T-helper 1 cell treated with Interleukin-12 subunit alpha and Interleukin-12 subunit beta and Interleukin-4 antibody, amounts not matched to agents 30 μg/mL and 1 μg/mL, for 36 hours (primary cell): ENCODE results near the gene TTLL11.
"Not testable (repeated sequence)": the region's sequence is repeated elsewhere in the genome, so short reads cannot be mapped to it uniquely, and the experiment has no call there.

Experiments
- H3K27ac Mint-ChIP-seq: one replicate; pipeline ENCODE4 v1.8.0; 2021; ENCODE audit warnings: mild to moderate bottlenecking, mixed read lengths
- H3K27me3 Mint-ChIP-seq: one replicate; pipeline ENCODE4 v1.8.0; 2021; ENCODE audit warnings: low read depth, mixed read lengths
- H3K36me3 Mint-ChIP-seq: one replicate; pipeline ENCODE4 v1.8.0; 2021; ENCODE audit warnings: low read depth, mixed read lengths
- H3K4me1 Mint-ChIP-seq: one replicate; pipeline ENCODE4 v1.8.0; 2021; ENCODE audit warnings: low read depth, mixed read lengths
- H3K4me3 Mint-ChIP-seq: one replicate; pipeline ENCODE4 v1.8.0; 2021; ENCODE audit warnings: mild to moderate bottlenecking, moderate library complexity, mixed read lengths
- H3K9me3 Mint-ChIP-seq: one replicate; pipeline ENCODE4 v1.8.0; 2021; ENCODE audit warnings: mixed read lengths

The TTLL11 gene

DNA sequence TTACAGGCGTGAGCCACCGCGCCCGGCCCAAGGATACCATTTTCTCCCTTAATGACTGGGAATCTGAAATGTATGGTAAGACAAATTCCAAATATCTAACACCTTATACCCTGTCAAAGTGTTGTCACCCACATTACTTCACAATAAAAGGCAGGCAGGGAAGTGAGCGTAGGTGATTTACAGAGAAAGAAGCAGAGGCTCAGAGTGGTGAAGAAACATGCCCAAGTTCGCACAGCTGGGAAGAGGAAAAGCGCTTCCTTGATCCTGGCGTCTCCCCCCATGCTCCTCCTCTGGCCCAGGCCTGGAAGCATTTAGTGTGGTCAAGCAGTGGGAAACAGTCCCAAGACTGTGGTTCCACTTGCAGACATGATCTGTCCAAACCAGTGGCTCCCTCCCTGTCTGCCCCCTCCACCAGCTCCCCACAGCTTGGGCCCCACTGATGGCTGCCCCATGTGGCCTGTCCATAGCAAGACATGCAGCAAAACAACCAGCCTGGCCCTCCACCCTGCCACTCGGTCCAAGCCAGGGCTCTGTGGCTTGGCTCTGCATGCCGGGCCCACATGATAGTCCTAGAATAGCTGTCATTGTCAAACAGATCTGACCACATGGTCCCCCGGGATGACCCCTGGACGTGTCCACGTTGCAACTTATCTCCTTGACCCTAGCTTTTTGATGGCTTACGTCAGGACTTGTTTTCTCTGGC is 107.2 kb downstream of the TTLL11 start:
- Mint-ChIP-seq H3K4me1 (no peaks in the 10 kb centered on the region), H3K36me3 (no peaks in the 10 kb centered on the region), H3K27ac (no peak overlapping the region)

DNA sequence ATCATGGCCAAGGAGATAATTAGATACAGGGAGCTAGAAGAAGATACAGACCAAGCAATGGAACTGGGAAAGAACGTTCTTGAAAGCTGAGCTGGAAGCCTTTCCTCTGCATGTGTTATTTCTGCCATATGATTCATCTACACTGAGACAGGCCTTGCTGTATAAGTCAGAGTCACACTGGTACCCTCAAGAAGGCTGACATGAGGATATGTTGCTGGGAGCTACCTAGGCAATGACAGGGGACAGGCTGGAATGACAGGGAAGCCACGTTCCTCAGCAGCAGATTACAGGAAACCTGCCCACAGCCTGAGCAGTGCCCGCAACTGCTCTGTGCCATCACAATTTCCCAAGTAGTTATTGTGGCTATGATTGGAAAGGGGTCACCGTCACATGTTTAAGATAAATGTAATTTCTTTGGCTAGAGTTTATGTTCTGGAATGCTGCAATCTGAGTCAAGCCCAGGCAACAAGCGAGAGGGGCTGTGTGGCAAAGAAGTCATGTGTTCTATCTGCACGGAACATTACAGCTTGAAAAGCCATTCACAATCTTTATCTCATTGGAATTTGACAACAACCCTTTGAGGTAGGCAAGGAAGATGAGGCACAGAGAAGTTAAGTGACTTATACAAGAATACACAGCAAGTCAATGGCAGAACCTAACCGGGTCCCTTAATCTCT is 108.2 kb downstream of the TTLL11 start:
- H3K36me3 Mint-ChIP-seq, result no peaks in the 10 kb centered on the region
- H3K4me3 Mint-ChIP-seq, result no peak overlapping the region
- peaks cover 8% of the 10 kb centered on the region for H3K9me3 Mint-ChIP-seq
- no peaks in the 10 kb centered on the region for H3K4me1 Mint-ChIP-seq
- peaks cover 4% of the 10 kb centered on the region for H3K27me3 Mint-ChIP-seq
- H3K27ac Mint-ChIP-seq, result no peak overlapping the region

More for the DNA sequence above, 107.2 kb downstream of the TTLL11 start:
- Mint-ChIP-seq H3K4me3 (no peak overlapping the region), H3K27me3 (peaks cover 3% of the 10 kb centered on the region), H3K9me3 (peaks cover 5% of the 10 kb centered on the region)

DNA sequence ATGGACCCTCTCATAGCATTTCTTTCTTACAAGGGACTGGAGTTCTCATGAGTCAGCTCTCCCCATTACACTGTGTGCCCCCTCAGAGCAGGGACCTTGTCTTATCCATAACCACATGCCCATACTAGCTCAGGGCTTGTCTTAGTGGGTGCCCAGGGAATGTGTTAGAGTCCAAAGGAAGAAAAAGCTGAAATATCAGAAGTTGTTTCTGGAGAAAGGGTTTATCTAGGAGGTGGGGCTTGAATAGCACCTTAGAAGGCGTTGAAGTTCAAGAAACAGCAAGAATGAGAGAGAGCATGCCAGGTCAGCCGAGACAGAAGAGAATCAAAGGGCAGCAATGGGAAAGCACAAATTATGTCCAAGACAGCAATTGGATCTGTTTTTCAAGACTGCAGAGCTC is 109.4 kb downstream of the TTLL11 start:
- H3K27me3 Mint-ChIP-seq, result peaks cover 6% of the 10 kb centered on the region
- no peaks in the 10 kb centered on the region for H3K4me1 Mint-ChIP-seq
- H3K9me3 Mint-ChIP-seq, result peaks cover 8% of the 10 kb centered on the region
- no peaks in the 10 kb centered on the region for H3K36me3 Mint-ChIP-seq
- H3K4me3 Mint-ChIP-seq, result no peak overlapping the region
- H3K27ac Mint-ChIP-seq, result no peak overlapping the region

DNA sequence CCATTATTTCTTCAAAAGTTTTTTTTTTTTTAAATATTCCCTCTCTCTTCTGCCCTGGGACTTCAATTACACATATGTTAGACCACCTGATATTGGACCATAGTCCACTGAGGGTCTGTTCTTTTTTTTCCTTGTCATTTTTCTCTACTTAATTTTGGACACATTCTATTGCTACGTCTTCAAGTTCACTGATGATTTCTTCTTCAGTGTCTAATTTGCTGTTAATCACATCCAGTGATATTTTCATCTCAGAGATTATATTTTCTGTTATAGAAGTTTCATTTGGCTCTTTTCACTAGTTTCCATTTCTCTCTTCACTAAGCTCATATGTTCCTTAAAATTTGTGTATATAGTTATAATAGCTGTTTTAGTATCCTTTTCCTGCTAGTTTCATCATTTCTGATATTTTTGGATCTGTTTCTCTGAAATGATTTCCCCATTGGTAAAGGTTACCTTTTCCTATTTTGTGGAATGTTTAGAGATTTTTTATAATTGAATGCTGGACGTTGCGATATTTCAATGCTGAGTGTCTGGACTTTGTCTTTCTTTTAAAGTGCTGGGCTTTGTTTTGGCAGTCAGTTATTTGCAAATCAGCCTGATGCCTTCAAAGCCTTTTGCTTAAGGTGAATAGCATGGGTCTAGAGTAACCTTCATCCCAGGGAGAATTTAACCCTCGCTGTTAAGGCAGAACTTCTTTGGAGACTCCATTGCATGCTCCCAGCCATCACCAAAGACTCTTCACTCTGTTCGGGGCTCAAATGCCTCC is 111.8 kb downstream of the TTLL11 start:
- Mint-ChIP-seq H3K27ac (no peak overlapping the region), H3K4me3 (no peak overlapping the region), H3K4me1 (no peaks in the 10 kb centered on the region), H3K9me3 (peaks cover 8% of the 10 kb centered on the region), H3K27me3 (peaks cover 6% of the 10 kb centered on the region), H3K36me3 (no peaks in the 10 kb centered on the region)

DNA sequence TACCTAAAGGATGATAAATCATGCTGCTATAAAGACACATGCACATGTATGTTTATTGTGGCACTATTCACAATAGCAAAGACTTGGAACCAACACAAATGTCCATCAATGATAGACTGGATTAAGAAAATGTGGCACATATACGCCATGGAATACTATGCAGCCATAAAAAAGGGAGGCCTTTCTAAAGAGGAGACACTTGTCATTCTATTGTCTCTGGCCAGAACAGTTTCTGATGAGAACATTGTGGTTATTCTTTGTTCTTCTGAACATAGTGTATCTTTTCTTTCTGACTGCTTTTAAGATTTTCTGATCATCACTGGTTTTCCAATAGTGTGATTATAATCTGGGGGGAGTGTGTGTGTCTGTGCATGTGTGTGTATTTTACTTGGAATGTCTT is 112.4 kb downstream of the TTLL11 start:
- not testable (repeated sequence) for H3K27me3 Mint-ChIP-seq, H3K4me3 Mint-ChIP-seq, H3K4me1 Mint-ChIP-seq, H3K36me3 Mint-ChIP-seq, H3K9me3 Mint-ChIP-seq, H3K27ac Mint-ChIP-seq

DNA sequence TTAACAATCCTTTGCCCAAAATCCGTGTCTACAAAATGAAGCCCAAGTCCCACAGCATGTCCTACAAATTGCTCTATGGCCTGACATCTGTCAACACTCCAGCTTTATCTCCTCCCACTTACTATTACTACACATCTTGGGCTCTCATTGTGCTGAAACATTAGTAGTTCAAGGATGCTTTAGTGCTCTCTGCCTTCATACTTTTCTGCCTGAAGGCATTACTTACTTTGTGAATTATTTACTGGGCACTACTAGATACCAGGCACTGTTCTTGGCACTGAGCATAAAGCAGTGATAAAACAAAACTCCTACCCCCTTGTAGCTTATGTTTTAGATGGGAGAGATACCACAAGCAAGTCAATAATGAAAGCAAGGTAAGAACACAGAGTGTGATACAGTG is 113.4 kb downstream of the TTLL11 start:
- Mint-ChIP-seq H3K4me3 (no peak overlapping the region), H3K36me3 (no peaks in the 10 kb centered on the region), H3K27me3 (peaks cover 6% of the 10 kb centered on the region), H3K27ac (no peak overlapping the region), H3K4me1 (peaks cover 6% of the 10 kb centered on the region), H3K9me3 (peaks cover 8% of the 10 kb centered on the region)

DNA sequence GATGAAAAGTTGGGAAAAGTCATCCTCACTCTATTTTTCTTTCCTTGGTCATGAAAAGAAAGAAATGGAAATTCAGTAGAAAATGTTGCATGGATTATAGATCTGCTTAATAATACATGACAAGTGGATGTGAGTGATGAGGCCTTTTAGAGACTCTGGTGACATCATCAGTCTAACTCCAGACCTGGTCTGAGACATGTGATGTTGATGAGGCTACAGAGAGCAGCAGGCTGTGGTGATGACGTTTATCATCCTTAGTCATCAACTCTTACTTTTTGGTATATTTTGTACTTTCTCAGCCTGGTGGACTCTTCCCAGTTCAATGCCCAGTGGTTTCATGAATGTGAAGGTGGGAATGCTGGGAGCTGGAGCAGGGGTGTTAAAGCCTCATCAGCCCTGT is 116.4 kb downstream of the TTLL11 start:
- H3K9me3 Mint-ChIP-seq, result peaks cover 8% of the 10 kb centered on the region
- H3K4me1 Mint-ChIP-seq, result peaks cover 6% of the 10 kb centered on the region
- no peak overlapping the region for H3K27ac Mint-ChIP-seq
- H3K36me3 Mint-ChIP-seq, result no peaks in the 10 kb centered on the region
- H3K27me3 Mint-ChIP-seq, result peaks cover 6% of the 10 kb centered on the region
- no peak overlapping the region for H3K4me3 Mint-ChIP-seq

DNA sequence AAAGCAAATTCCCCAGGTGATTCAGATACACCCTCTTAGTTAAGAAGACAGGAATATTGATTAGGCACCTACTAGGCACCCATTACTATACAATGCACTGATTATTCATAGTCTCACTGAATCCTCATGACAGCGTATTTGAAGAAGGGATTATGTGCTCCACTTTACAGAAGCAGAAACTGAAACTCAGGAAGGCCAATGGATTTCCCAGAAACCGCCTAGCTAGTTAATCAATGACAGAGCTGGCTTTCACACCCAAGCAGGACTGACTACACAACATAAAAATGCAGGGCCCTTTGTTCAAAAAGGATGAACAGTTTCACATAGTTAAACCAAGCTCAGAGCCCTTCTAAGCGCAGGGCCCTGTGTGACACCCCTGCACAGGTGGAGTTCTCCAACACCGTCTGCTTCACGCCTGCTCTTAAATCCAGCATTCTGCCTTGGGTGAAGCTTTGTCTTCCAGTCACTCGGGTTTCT is 117.3 kb downstream of the TTLL11 start:
- Mint-ChIP-seq H3K27ac (no peak overlapping the region), H3K36me3 (no peaks in the 10 kb centered on the region), H3K27me3 (peaks cover 3% of the 10 kb centered on the region), H3K4me3 (no peak overlapping the region), H3K9me3 (peaks cover 3% of the 10 kb centered on the region), H3K4me1 (peaks cover 6% of the 10 kb centered on the region)

DNA sequence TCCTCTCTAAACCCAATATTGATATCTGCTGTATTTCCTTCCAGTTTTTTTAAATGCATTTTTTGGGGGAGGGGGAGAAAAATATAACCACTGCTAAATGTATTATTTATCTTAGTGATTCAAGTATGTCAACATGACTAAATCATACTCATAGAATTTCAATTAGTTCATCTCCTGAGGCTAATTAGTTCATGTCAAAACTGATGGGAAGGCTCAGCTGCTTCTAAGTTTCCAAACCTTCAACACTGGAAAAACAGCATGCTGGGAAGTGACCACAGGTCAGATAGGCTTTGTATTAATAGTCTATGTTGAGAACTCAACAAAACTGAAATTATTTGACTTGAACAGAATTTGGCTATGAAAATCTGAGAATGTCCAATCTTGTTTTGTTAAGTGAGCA is 118.7 kb downstream of the TTLL11 start:
- no peak overlapping the region for H3K27ac Mint-ChIP-seq
- H3K4me3 Mint-ChIP-seq, result no peak overlapping the region
- H3K9me3 Mint-ChIP-seq, result no peaks in the 10 kb centered on the region
- H3K36me3 Mint-ChIP-seq, result no peaks in the 10 kb centered on the region
- no peaks in the 10 kb centered on the region for H3K27me3 Mint-ChIP-seq
- H3K4me1 Mint-ChIP-seq, result peaks cover 6% of the 10 kb centered on the region

DNA sequence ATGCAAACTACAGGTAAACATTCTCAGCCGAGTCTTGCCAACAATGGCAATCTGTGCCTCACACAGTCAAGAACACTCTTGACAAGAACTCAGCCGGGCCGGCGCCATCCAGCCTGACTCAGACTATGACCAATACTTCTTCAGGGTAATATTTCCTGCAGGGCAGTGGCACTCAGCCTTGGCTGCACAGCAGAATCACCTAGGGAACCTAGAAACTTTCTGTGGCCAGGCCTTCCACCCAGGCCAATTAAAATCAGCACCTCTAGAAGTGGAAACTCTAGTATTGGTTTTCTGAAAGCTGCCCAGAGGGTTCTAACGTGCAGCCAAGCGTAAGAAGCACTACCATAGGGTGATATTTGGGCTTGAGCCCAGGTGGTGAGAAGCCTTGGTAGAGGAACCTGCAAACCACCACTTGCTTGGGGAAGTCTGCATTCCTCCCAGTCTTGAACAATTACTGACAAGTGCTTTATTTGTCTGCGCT is 120.6 kb downstream of the TTLL11 start:
- H3K27ac Mint-ChIP-seq, result no peak overlapping the region
- H3K27me3 Mint-ChIP-seq, result no peaks in the 10 kb centered on the region
- peaks cover 6% of the 10 kb centered on the region for H3K4me1 Mint-ChIP-seq
- H3K9me3 Mint-ChIP-seq, result no peaks in the 10 kb centered on the region
- no peaks in the 10 kb centered on the region for H3K36me3 Mint-ChIP-seq
- H3K4me3 Mint-ChIP-seq, result no peak overlapping the region

DNA sequence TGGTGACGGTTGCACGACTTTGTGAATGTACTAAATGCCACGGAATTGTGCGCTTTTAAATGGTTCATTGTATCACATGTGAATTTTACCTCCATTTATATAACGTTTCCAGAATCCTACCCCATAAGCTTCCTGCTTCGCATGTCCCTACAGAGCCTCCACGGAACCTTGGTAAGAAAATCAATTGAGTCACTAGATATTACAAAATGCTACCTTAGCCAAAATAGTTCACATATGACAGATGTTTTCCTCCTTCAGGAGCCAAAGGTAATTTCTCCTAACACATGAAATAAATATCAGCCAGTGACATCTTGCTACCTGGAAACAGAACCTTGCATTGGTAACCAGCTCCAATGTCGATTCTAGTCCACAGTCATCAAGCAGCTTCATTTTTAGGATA is 125.1 kb downstream of the TTLL11 start:
- H3K4me3 Mint-ChIP-seq, result no peak overlapping the region
- H3K4me1 Mint-ChIP-seq, result no peaks in the 10 kb centered on the region
- peaks cover 3% of the 10 kb centered on the region for H3K27me3 Mint-ChIP-seq
- no peak overlapping the region for H3K27ac Mint-ChIP-seq
- H3K36me3 Mint-ChIP-seq, result no peaks in the 10 kb centered on the region
- no peaks in the 10 kb centered on the region for H3K9me3 Mint-ChIP-seq

DNA sequence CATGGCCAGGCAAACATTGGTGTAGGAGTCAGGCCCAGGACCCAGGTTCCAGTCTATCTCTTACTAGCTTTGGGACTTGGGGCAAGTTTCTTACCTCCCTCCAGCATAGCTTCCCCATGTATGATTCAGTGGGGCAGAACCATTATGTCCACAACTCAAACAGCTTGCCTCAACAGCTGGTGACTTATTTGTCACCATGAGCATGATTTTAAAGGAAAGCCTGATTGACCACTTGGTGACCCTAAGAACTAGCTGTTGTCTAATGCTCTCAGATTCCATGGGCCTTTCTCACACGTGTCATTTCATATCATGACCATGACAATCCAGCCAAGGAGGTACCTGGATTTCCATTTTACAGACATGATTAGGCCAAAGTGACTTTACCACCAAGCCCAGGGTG is 126.4 kb downstream of the TTLL11 start:
- Mint-ChIP-seq H3K4me3 (no peak overlapping the region), H3K4me1 (no peaks in the 10 kb centered on the region), H3K27me3 (peaks cover 3% of the 10 kb centered on the region), H3K27ac (no peak overlapping the region), H3K9me3 (no peaks in the 10 kb centered on the region), H3K36me3 (no peaks in the 10 kb centered on the region)

DNA sequence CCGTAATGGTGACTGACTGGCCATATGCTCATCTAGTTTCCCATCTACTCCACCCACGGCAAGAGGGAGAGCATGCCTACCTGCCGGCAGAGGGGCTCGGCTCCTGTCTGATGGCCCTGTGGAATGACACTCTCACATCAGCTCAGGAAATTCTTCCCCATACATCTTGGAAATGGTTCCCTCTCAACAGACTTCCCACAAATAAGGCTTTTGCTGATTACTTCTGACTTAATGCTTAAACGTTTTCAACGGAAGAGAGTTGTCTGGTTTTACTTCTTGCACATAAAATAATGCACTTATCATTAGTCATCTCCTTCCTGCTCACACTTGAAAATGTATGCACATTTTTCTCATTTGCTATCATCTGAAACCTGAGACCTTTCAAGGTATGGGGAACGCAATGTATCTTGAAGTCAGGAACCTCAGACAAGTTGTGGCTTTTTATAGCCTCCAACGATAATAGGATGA is 129.5 kb downstream of the TTLL11 start:
- H3K4me3 Mint-ChIP-seq, result no peak overlapping the region
- no peak overlapping the region for H3K27ac Mint-ChIP-seq
- no peaks in the 10 kb centered on the region for H3K4me1 Mint-ChIP-seq
- H3K9me3 Mint-ChIP-seq, result no peaks in the 10 kb centered on the region
- no peaks in the 10 kb centered on the region for H3K36me3 Mint-ChIP-seq
- peaks cover 6% of the 10 kb centered on the region for H3K27me3 Mint-ChIP-seq

DNA sequence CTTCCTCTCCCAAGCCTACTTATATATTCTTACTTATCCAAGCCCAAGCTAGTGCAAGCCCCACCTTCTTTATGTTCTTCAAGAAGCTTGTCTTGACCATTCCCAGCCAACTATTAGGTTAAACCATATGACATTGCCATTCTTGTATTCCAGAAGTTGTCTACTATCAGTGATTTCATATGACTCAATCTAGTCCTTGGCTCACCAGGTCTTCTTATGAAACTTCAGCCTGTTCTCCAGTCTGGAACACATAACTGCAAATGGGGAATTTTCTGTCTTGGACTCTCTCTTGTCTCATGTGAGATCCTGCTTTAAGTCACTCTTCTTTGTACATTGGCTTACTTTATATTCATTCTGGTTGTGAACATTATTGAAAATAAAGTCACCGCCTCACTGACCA is 130.7 kb downstream of the TTLL11 start:
- Mint-ChIP-seq H3K27me3 (peaks cover 6% of the 10 kb centered on the region), H3K36me3 (no peaks in the 10 kb centered on the region), H3K9me3 (no peaks in the 10 kb centered on the region), H3K27ac (no peak overlapping the region), H3K4me1 (no peaks in the 10 kb centered on the region), H3K4me3 (no peak overlapping the region)

DNA sequence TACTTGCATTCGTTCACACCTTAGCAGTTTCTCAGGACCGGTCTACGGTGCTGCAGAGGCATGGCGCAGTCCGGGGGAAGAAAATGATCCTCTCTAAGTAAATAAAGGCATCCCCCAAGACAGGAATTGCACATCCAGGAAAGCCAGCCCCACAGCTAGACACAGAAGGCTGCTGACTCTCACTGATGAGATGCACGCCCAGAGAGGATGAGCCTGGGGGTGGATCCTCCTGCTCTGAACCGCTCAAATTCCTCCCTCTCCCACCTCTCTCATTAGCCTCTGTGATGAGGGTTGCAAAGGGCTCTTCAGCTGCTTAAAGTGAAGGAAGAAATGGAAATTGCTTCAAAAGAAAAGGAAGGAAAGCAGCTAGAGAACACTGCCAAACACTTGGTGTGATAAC is 132.4 kb downstream of the TTLL11 start:
- no peak overlapping the region for H3K4me3 Mint-ChIP-seq
- H3K36me3 Mint-ChIP-seq, result no peaks in the 10 kb centered on the region
- no peak overlapping the region for H3K27ac Mint-ChIP-seq
- H3K9me3 Mint-ChIP-seq, result no peaks in the 10 kb centered on the region
- no peaks in the 10 kb centered on the region for H3K4me1 Mint-ChIP-seq
- peaks cover 6% of the 10 kb centered on the region for H3K27me3 Mint-ChIP-seq
